GM19324 (cell line): ENCODE results near the gene ZNHIT1.

Experiments
- ATAC-seq: cut with Tn5 transposase; IDR thresholded peaks from one replicate; pipeline ENCODE4 v1.9.1; 2021; ENCODE audit warnings: mild to moderate bottlenecking, moderate library complexity; ENCODE audit not compliant: unreplicated experiment, low FRiP score

The ZNHIT1 gene

GRCh38 chr7:101271021-101271420 lies 53.1 kb downstream of the ZNHIT1 start:
- no peak for ATAC-seq

- no peak for ATAC-seq
Measured at GRCh38 chr7:101273206-101273605, 55.2 kb downstream of the ZNHIT1 start.
